ENCODE data around the gene SEMA4A.

DNA sequence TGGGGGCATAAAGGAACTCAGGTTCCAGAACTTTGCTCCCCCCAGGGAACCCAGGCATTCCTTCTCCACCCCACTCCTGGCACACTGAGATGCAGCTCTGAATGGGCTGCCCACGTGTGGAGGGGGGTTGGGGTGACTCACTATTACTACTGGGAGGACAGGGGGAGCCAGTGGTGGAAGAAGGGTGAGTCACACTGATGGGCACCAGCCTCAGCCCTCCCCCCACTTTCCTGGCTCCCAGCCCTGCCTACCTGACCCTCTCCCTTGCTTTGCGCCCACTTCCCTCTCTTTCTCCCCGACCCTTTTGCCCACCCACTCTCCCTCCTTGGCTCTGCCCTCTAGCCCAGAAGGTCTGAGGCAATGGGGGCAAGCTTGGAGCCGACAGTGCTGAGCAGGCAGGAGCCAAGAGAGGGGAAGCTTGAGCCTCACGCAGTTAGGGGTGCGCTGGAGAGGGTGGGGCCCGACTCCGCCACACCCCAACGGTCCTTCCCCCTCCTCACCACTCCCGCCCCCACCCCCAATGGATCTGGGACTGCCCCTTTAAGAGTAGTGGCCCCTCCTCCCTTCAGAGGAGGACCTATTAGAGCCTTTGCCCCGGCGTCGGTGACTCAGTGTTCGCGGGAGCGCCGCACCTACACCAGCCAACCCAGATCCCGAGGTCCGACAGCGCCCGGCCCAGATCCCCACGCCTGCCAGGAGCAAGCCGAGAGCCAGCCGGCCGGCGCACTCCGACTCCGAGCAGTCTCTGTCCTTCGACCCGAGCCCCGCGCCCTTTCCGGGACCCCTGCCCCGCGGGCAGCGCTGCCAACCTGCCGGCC, 39.1 kb upstream of the SEMA4A start, which contains the start of gene LMNA:
- TF ChIP-seq, protein P1, sequence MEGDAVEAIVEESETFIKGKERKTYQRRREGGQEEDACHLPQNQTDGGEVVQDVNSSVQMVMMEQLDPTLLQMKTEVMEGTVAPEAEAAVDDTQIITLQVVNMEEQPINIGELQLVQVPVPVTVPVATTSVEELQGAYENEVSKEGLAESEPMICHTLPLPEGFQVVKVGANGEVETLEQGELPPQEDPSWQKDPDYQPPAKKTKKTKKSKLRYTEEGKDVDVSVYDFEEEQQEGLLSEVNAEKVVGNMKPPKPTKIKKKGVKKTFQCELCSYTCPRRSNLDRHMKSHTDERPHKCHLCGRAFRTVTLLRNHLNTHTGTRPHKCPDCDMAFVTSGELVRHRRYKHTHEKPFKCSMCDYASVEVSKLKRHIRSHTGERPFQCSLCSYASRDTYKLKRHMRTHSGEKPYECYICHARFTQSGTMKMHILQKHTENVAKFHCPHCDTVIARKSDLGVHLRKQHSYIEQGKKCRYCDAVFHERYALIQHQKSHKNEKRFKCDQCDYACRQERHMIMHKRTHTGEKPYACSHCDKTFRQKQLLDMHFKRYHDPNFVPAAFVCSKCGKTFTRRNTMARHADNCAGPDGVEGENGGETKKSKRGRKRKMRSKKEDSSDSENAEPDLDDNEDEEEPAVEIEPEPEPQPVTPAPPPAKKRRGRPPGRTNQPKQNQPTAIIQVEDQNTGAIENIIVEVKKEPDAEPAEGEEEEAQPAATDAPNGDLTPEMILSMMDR (conservative IDR thresholded peaks at IDR 0.05), result no peak
- no peak for TF ChIP-seq ZFX (IDR thresholded peaks at IDR 0.05)

Data from C4-2B (cell line).